NCI-H187 treated with DMSO at 0.1 percent for 48 hours (cell line): ENCODE measurements around the gene JKAMP.
A peak's percentile ranks its signal among the peaks of the same experiment; 100 is the strongest.
"Not testable (repeated sequence)": the region's sequence is repeated elsewhere in the genome, so short reads cannot be mapped to it uniquely, and the experiment has no call there.

Source experiments
- DNase-seq: peaks from one replicate; lab custom pipeline; 2025; lab: John Stamatoyannopoulos, UW

JKAMP gene, protein sequence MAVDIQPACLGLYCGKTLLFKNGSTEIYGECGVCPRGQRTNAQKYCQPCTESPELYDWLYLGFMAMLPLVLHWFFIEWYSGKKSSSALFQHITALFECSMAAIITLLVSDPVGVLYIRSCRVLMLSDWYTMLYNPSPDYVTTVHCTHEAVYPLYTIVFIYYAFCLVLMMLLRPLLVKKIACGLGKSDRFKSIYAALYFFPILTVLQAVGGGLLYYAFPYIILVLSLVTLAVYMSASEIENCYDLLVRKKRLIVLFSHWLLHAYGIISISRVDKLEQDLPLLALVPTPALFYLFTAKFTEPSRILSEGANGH

DNA sequence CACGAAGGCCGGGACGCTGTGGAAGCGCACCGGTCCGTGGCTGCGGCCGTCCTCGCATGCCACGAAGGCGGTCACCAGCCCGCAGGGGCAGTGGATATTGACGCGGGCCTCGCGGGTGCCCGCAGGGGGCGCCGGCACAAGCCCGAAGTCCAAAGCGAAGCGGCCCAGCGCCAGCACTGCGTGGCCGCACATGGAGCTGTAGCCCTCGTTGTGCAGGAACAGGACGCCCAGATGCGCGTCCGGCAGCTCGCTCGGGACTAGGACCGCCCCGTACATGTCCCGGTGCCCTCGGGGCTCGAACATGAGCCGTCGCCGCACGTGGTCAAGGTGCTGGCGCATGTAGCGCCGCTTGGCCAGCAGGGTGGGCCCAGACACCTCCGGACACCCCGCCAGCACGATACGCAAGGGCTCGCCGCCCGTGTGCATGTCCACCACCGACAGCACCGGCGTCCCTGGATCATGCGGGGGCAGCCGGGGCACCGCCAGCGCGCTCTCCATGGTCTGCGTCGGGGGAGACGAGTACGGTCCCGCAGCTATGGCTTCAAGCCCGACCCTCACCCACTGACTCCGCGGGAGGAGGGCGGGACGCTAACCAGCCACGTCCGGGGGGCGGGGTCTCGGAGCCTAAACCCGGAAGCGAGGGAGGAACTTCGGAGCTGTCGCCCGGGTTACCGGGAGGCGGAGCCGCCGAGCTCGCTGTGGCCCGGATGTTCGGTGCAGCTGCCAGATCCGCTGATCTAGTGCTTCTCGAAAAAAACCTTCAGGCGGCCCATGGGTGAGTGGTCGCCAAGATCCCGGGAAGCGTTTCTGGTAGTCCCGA is at the start of gene JKAMP, which contains the start of gene L3HYPDH:
TSS of gene JKAMP (plus strand) at position 699 of the 820 bp plus-strand sequence. CDS start at position 772, 73 bp downstream.
TSS of gene L3HYPDH (minus strand) at position 590 of the 820 bp plus-strand sequence. CDS start at position 498, 92 bp downstream.
- peak; percentile 80 for DNase-seq

DNA sequence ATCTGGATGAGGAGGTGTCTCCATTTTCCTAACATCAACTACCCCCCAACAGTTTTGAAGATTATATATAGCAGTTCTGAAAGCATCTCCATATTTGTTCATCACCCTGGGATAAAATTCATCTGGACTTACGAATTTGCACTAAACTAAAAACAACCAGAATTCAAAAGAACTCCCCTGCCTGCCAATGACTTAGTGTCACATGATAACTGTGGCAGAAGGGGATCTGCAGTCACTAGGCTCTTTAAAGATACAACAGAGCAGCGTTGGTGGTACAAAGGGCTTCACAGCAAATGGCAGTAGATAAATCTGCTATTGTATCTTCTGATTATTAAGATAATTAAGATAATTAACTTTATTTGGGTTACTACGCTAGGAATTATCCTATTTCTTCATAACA is 49.2 kb upstream of the JKAMP start:
- DNase-seq: no peak

DNA sequence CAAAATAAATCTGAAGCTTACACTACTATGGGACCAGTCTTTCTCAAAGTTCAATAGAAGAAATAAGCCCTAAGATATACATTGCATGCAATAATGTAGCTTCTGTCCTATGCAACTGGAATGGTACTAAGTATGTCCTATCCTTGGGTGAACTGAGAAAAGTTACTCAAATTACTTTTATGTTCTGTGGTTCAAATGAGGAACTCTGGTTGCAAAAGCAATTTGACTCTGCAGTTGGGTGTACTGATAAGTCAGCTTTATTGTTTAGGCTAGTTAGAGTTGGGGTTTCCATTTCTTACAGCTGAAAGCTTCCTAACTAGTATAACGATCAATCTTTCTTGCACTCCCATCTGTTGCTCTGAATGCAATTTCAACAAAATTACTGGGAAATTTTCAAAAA is 48.3 kb upstream of the JKAMP start:
- DNase-seq: no peak

DNA sequence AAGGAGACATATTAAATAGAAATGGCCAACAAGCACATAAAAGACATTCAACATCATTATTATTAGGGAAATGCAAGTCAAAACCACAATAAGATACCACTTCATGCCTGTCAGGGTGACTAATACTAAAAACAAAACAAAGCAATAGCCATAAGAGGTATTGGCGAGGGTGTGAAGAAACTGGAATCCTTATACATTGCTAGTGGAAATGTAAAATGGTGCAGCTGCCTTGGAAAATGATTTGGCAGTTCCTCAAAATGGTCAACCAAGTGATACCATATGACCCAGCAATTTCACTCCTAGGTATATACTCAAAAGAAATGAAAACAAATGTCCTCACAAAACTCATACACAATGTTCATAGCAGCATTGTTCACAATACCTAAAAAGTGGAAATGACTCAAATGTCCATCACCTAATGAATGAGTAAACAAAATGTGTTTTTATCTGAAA is 46.1 kb upstream of the JKAMP start:
- DNase-seq: no peak

DNA sequence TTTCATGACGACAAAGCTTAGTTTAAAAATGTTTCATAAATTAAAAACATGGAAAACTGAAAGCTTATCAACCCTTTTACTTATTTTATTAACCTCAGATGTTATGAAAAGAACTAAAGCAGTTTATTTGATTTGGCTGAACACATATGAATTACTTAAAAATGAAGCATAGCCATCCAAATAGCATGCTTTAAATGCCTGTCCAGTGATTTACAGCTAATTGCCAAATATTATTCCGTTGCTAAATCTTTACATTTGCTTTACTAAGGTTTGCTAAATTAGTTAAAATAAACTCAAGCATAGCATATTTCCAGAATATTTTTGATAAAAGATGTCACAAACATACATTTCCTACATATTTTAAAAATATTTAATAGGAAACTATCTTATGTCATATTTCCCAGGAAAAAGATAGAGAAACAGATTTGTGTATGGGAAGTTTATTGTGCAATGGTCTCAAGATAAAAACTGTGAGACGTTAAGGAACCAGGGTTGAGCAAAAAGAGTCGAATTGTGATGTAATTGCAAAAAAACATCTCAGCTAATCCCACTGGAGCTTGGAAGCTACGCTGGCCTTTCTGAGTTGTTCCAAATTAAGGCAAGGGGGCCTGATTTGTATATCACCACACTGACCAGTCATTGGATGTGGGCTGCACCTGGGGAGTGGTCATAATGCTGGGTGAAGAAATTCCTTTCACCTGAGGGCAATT is 44.9 kb upstream of the JKAMP start:
- no peak for DNase-seq

DNA sequence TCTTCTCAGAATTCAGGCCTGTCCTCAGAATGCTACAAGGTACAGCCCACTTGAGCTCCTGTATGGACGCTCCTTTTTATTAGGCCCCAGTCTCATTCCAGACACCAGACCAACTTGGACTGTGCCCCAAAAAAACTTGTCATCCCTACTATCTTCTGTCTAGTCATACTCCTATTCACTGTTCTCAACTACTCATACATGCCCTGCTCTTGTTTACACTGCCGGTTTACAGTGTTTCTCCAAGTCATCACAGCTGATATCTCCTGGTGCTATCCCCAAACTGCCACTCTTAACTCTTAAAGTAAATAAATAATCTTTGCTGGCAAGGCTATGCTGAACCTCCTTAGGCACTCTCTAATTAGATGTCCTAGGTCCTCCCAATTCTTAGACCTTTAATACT is 35.6 kb upstream of the JKAMP start:
- not testable (repeated sequence) for DNase-seq

- DNase-seq: no peak
Observed at GRCh38 chr14:59450716-59451115, 33.6 kb upstream of the JKAMP start.

GRCh38 chr14:59451849-59452248 is 32.5 kb upstream of the JKAMP start:
- DNase-seq: no peak

DNA sequence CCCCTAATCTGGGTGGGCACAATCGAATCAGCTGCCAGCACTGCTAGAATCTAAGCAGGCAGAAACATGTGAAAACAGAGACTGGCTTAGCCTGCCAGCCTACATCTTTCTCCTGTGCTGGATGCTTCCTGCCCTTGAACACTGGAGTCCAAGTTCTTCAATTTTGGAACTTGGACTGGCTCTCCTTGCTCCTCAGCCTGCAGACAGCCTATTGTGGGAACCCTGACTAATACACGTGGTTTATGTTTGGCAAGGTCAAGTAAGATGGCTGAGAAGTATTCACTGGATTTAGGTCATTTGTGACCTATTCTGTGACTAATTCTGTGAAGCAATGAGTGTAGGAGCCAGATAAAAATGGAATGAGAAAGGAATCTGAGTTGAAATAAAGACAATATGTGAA is 30.2 kb upstream of the JKAMP start:
- DNase-seq: no peak

DNA sequence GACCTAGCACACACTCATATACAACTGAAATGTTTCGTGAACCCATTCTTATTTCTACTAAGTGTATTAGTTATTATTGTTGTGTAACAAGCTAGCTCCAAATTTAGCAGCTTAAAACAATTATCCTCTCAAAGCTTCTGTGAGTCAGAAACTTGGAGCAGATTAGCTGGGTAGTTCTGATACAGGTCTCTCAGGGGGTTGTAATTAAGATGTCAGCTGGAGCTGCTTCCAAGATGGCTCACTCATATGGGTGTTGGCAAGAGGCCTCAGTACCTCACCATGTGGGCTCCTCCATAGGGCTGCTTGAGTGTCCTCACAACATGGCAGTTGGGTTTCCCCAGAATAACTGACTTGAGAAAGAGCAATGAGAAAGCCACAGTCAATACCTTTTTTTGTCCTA is 28.9 kb upstream of the JKAMP start:
- DNase-seq: no peak

- no peak for DNase-seq
Observed at GRCh38 chr14:59458486-59458885, 25.8 kb upstream of the JKAMP start.

DNA sequence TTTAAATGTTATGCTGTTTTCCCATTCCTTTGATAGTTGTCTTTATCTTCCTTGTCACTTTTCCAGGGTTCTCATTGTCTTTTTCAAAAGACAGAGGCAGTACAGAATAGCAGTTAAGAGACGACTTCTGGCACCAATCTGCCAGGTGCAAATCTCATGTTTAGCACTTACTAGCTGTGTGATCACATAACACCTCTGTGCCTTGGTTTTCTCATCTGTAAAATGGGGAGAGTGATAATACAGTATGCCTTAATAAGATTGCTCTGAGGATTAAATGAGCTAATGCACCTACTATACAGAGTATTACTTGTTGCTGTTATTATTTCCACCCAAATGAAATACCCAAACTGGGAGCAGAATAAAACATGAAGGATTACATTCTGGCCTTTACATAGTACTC is 23.9 kb upstream of the JKAMP start:
- DNase-seq: no peak

DNA sequence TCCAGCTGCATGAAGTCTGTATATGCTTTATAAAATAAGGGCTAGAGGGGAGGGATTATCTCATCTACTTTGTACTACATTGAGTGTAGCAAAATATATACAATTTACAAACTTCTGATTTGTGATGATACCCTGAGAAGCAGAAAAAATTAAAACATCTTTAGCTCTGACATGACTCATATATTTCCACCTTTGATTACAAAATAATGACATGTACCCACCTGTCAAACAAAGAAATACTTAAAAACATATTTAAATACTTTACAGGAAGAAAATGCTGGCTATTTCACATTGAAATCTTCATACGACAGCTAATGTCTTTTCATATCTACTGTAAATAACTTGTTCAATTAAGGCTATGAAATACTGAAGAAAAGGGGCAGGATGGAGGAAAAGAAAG is 22.4 kb upstream of the JKAMP start:
- DNase-seq: no peak

DNA sequence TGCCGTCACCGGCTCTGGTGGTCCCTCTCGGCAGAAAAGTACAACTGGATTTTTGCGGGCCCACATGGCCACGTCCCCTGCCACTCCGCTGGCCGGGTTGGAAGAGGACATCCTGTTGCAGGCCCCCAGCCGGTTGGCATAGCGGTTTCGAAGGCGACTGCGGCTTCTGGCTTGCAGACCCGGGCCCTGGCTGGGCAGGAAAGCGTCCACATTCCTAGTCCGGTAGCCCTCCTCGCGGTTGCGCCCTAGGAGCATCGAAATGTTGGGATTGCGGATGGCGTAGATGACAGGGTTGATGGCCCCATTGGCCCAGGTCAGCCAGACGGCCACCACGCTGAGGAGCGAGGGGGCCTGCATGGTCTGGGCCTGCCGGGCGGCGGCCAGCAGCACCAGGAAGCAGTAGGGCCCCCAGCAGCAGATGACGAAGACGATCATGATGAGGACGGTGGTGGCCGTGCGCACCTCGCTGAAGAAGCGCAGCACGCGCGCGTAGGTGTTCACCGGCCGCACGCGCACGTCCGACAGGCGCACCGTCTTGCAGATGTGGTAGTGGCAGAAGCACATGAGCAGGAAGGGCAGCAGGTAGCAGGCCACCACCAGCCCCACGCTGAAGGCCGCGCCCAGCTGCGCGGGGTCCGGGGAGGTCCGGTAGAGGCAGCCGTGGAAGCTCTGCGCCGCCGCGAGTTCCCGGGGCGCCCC is 20.4 kb upstream of the JKAMP start:
- DNase-seq: no peak

GRCh38 chr14:59464486-59465315 is 19.6 kb upstream of the JKAMP start:
- DNase-seq: peak; percentile 18

DNA sequence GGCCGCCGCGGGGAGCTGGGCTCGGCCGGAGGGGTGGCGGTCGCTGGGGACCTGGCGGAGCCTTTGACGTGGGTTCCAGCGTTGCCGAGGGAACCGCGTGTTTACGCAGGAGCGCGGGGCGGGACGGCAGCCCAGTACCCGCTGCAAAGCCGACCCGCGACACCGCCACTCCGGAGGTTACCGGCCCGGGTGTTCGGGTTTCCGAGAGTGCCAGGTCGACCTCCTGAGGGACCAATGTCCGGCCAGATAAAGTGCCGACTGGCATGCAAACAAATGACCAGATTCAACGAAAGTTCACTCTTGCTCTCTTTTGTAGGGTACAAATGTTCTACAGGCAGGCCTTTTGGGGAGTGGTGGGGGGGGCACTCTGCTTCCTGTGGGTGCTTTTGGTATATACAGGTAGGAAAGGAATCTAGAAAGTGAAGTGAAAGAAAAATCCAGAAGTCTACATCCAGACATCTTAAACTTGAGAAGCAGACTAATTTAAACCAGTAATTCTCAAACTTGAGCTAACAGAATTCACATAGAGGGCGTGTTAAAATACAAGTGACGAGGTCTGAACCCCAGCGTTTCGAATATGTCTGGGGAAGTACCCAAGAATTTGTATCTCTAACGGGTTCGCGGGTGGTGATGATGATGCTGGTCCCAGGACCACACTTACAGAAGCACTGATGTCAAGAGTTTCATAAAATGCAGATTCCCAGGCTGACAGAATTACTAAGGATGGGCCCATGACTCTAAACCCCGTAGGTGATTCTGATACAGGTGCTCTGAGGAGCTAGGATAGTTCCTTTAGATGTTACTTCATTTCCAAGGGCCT is 18.8 kb upstream of the JKAMP start, which contains the start of gene GPR135:
TSS of gene GPR135 (minus strand) at position 65 of the 820 bp plus-strand sequence. CDS start 154 bp downstream, outside the sequence.
- DNase-seq: no peak

DNA sequence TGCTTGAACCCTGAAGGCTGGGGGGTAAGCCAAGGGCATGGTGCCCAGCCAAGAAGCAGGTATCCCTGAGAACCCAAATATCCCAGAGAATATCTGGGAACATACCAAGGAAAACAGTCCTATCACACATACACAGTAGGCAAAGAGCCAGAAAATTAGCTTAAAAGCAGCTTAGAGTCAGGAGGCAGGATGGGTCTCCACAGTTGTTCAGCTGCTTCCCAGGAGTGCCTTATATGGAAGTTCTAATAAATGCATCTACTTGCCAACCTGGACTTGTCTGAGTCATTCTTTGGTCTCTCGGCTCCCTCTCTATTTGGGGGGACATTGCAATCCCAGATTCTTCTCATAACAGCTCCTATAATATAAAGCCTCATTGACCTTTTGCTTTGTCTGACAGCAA is 10.1 kb upstream of the JKAMP start:
- DNase-seq: no peak

GRCh38 chr14:59475709-59476108 is 8.6 kb upstream of the JKAMP start:
- DNase-seq: no peak

DNA sequence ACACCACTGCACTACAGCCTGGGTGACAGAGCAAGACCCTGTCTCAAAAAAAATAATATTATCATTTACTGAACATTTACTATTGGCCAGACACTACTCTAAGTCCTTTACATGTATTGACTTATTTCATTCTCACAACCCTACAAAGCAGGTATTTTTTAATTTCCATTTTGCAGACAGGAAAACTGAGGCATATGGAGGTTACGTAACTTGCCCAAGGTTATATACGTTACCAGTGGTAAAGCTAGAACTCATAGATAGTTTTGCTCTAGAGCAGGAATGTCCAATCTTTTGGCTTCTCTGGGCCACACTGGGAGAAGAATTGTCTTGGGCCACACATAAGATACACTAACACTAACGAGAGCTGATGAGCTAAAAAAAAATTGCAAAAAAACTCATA is 5.8 kb upstream of the JKAMP start:
- no peak for DNase-seq

GRCh38 chr14:59480166-59480565 is 4.2 kb upstream of the JKAMP start:
- no peak for DNase-seq
